ENCODE results near the gene CCDC201.

DNA sequence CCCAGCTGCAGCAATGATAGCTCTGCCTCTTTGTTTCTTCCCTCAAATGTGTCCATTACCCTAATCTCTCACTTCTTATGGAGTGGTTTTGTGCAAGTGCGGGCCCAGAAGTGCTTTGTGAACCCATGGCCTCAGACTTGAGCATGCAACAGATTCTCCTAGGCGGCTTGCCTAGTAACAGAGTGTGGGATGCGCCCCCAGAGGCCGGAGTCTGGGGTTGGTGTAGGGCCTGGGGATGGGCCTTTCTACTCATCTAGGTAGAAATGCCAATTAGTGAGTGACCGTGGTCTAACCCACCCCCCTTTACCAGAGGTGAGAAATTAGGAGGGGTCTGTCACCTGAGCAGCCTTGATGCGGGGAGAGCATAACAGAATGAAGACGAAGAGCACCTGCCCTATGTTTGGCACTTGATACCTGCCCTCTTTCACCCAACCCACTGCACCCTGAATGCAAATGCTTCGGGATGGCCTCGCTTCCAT is 8.4 kb upstream of the CCDC201 start:
- no peak for TF ChIP-seq EZH2 (IDR thresholded peaks at IDR 0.05)
- TF ChIP-seq POLR2AphosphoS5 (IDR thresholded peaks at IDR 0.05; ENCODE audit: borderline replicate concordance, low read depth, low read length): no peak
- TF ChIP-seq FOXP2 (optimal IDR thresholded peaks at IDR 0.05; ENCODE audit: control extremely low read depth, extremely low read length, insufficient read depth): no peak
